GM21381 (cell line): Measurements from ENCODE around the gene RAP1GDS1.
"Not testable (repeated sequence)": the region's sequence is repeated elsewhere in the genome, so short reads cannot be mapped to it uniquely, and the experiment has no call there.

Experiments used
- ATAC-seq: cut with Tn5 transposase; IDR thresholded peaks from one replicate; pipeline ENCODE4 v1.9.1; 2021; ENCODE audit warnings: mild to moderate bottlenecking, moderate library complexity; ENCODE audit not compliant: unreplicated experiment

The RAP1GDS1 gene

DNA sequence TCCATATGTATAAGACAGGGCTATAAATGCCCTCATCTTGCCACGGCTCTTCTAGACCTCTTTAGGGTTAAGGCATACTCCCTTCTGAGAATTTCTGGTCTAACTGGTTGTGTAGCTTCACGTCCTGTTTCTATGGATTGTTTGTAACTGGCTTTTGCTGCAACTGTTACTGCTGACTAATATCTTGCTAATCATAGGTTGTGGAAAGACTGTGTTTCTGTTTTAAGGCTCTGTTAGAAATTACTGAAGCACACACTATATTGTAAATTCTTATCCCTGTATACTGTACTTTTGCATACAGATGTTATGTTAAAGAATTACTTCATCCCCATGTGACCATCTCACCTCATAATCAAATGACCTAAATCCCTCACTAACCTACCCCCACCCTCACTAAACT, 218.4 kb downstream of the RAP1GDS1 start:
- ATAC-seq: not testable (repeated sequence)

DNA sequence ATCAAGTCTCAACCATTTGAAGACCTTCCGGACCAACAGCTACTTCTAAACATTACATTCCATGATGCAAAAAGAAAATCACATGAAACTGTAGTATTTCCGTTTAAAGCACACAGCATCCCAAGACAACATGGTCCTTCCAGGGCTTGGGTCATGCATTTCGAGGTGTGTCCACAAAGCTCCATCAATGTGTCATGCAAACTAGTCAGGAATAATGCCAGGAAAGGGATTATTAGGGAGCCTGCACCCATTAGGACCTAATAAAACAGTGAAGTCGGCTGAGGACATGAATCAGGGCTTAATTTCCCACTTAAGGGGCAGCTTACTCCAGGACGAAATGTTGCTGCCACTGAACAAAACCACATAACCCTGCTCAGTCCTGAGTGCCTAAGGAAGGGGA, 219.4 kb downstream of the RAP1GDS1 start:
- ATAC-seq: no peak

DNA sequence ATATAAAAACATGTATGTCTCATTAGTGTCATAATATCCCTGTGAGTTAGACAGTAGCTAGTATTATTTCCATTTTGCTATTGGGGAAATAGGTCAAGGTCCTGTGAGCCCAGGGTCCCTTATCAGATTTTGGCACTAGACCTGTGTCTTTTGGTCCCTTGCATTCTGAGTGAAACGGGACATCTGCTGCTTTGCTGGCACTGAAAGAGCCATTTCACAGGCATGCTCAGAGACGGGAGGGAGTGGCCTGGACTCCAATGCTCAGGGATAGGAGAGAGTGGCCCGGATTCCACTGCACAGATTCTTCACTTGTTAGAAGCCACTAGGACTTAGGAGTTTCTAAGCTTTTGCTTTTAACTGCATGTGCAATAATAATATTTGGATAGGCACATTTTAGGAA, 220.0 kb downstream of the RAP1GDS1 start:
- ATAC-seq: no peak

DNA sequence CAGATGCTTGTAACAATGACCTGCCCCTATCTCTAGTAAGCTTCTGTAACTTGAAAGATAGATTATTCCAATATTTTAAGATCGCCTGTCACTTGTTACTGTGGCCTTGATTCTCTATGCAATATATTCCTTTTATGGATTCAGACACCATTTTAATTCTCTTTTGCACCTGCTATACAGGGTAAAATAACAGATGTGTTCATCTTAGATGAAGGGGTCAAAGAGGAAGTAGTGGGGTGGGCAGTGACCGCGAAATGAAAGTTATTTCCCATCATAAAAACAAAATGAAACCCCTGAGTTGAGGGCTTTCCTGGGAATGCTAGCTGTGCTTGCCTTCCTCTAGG, 221.3 kb downstream of the RAP1GDS1 start:
- ATAC-seq: peak; percentile 19

DNA sequence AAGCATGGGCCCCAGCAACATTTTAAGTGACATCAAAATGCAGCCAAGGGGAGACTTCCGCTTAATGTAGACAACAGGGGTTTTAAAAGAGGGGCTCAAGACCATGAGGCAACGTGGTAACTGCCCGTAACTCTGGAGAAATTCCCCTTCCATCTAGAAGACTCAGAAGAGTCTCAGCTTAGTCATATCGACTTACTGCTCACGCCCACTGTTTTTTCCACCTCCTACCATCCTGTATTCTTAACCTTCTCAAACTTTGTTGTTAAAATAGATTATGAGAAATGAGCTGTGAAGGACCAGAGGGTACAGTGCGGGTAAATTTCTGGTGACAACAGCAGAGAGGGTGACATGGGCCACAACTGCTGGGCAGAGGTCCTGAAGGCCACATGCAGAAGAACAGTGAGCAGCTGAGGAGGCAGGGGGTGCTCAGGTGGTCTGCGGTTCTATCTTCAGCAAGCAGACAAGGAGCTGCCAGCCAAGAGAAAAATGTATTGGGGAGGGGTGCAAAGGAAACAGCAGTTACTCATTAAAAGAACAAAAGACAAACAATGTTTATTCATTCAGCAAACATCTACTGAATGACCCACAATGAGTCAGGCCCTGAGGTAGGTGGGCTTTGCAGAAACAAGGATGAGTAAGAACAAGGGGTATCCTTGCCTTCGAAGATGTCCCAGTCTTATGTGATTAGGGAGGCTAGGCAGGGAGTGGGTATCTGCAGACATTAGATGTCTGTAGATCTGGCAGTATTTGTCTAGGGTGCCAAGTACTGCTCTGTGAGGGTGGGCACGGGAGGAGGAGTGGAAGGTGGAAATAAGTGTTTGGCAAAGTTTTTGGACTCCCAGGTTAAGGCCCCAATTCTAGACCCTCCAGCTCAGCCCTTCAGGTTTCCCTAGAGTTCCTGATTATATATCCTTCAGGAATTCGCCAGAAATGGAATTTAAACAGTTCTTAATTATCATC, 221.9 kb downstream of the RAP1GDS1 start:
- peak; percentile 85 for ATAC-seq

DNA sequence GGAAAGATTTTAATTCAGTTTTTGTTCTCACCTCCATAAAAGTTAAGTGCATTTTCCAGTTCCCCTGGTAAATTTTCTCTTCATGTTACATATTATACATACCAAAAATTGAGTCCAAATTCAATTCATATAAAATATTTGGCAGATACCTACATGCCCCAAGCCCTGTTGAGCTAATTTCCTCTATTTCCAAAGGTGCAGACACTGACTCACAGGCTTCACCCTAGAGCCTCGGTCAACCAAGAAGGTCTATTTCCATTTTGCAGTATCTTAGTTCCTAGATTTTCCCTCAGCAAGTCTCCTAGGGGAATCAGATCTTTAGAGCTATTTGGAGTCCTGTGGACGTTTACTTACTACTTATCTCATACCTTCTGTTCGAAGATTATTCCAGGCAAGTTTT, 222.8 kb downstream of the RAP1GDS1 start:
- no peak for ATAC-seq

DNA sequence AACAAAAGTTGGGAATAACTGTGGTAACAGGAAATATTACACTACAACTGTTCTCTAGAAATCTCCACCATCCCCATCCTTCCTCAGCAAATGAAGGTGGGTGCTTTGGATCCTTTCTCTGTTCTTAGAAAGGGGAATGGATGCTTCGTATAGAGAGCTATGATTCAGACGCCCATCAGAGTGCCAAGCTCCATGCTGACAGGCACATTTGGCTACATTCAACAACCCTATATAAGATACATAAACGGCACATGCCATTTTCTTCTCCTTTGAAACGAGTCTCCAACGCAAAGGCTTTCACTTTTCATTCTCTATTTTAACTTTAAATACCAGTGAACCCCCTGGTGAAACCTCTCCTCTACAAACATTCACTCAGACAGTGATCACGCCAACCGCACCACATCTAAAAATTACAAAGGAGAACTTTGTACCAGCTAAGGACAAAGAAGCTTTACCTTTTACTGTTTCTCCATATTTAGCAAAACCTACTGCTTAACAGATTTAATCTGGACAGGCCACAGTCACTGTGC, 224.7 kb downstream of the RAP1GDS1 start:
- ATAC-seq: no peak

DNA sequence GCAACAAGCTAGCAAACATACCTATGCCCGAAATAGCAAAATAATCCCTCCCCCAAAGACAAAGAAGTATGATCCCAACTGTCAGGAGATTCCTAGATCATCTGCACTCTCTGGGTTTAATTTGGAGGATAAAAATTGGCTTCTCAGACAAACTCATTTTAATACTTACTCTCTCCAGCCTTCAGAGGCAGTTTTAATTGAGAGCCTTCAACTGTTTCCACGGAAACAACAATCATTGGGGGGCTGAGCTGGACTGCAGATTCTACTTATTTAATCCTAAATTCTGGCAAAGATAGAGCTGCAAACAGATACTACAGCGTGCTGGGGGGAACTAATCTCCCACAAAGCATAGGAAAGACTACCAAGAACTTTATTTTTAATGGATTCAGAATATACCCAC, 229.1 kb downstream of the RAP1GDS1 start:
- no peak for ATAC-seq

DNA sequence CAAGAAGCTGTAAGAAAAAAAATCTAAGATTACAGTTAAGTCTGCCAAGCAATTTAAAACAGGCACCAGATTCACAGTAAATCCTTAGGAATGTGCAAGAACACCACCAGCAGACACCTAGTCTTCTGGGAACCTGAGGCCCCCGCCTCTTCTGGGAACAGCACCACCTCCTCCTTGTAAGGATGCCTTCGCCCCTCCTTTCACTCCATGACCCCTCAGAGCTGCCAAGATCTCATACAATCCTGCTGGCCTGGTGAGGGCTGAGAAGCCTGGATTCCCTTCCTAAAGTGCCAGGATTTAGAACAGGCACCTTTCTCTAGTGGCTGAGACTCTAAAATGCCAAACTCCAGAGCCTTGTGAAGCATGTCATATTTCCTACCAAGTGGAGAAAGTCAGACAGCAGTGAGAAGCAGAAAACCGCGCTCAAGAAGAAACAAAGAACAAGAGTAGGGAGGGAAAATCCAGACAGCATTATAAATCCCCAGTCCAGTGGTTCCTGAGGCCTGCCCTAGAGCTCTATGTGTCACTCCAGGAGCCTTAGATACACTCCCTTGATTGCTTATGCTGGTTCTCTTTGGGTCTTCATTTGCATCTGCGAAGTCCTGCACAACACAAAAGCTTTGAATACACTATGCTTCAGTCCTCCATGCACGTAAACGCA, 230.8 kb downstream of the RAP1GDS1 start:
- ATAC-seq: no peak

DNA sequence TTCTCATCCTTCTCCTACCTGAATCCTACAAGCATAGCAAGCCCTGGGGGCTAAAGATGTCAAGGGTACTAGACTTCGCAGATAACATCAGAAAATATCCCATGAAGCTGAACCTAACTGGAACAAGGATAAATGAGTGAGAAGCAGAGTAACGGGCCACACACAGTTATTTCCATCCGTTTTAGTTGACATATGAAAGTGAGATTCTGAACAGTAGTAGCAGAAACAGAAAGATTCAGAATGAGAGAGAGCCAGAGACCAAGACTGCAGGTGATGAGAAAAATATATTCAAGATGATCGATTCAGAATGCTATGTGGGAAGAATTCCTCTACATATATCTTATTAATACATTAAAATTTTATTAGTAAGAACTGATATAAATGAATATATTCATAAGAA, 232.1 kb downstream of the RAP1GDS1 start:
- ATAC-seq: peak; percentile 88
